Ecto neural progenitor cell (in vitro differentiated cells): ENCODE measurements around the gene PRDX2.

ENCODE experiments used
- DNase-seq: peaks from one replicate; pipeline ENCODE4 v3.0.0-alpha.2; 2018; ENCODE audit warnings: low spot score

PRDX2 gene

DNA sequence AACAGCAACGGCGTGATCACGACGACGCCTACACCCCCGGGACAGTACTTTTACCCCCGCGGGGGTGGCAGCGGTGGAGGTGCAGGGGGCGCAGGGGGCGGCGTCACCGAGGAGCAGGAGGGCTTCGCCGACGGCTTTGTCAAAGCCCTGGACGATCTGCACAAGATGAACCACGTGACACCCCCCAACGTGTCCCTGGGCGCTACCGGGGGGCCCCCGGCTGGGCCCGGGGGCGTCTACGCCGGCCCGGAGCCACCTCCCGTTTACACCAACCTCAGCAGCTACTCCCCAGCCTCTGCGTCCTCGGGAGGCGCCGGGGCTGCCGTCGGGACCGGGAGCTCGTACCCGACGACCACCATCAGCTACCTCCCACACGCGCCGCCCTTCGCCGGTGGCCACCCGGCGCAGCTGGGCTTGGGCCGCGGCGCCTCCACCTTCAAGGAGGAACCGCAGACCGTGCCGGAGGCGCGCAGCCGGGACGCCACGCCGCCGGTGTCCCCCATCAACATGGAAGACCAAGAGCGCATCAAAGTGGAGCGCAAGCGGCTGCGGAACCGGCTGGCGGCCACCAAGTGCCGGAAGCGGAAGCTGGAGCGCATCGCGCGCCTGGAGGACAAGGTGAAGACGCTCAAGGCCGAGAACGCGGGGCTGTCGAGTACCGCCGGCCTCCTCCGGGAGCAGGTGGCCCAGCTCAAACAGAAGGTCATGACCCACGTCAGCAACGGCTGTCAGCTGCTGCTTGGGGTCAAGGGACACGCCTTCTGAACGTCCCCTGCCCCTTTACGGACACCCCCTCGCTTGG is 9.3 kb downstream of the PRDX2 start:
- DNase-seq = peak; percentile 80

DNA sequence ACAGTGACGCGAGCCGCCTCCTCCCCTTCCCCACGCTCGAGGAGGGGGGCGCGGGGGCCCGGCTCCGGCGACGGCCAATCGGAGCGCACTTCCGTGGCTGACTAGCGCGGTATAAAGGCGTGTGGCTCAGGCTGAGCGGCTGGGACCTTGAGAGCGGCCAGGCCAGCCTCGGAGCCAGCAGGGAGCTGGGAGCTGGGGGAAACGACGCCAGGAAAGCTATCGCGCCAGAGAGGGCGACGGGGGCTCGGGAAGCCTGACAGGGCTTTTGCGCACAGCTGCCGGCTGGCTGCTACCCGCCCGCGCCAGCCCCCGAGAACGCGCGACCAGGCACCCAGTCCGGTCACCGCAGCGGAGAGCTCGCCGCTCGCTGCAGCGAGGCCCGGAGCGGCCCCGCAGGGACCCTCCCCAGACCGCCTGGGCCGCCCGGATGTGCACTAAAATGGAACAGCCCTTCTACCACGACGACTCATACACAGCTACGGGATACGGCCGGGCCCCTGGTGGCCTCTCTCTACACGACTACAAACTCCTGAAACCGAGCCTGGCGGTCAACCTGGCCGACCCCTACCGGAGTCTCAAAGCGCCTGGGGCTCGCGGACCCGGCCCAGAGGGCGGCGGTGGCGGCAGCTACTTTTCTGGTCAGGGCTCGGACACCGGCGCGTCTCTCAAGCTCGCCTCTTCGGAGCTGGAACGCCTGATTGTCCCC is 10.1 kb downstream of the PRDX2 start, which contains the start of gene JUNB:
JUNB (plus strand) TSS at position 142 of the 706 bp plus-strand sequence; CDS start at position 428, 286 bp downstream.
- DNase-seq = peak; percentile 93

DNA sequence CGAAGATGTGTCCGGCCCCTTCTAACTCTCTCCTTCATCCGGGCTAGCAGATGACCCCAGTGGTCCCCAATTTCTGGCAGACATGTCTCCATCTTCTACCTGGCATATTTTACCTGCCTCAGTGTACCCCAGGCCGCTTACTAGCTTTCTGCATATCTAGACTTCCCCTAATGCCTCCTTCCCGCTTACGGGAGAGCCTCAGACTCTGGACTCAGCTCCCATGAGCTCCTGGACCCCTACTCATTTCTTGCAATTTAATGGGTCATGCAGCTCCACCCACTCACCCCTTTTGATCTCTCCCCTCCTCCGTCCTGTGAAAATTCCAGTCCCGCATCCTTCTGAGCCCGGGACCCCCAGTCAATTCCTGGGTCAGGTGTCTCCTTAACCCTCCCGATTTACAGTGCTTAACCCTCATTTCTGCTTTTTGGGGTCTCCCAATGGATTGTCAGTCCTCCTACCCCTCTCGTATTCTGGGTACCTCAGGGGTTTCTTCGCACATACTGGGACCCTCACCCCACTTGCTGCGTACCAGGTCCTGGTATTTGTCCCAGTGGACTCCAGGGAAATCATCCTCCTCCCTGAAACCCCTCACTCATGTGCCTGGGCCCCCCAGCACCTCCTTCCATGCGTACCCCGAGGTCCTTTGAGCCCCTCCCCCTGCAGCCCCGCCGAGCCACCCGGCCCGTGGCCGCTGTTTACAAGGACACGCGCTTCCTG is 10.8 kb downstream of the PRDX2 start:
- DNase-seq = no peak

DNA sequence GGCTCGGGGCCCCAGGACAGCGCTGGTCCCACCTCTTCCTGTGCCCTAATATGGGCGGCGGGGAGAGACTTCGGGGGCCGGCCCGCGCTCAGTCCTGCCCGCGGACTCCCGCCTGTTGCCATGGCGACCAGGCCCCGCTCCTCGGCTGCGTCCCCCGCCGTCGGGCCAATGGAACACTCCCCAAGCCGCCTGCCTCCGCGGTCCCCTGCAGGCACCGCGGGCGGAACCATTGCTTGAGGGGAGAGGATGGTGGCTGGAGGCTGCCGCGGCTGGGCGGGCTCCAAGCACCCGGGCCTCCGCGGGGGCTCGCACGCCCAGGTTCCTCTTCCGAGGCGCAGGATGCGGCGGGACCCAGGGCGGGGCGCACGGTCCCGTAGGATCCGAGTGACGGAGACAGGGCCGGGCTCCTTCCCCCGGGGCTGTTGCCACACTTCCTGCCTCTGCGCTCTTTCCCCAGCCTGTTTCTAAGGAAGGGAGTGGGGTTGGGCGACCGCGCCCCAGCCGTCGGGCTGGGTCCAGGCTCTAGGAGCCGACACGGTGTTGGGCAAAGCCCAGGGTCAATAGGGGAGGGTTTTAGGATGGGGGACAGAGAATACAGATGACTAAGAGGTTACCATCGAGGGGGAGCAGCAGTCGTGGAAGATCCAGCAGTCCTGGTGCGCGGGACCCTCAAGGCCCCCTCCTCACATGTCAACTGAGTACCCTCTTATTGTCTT is 11.5 kb downstream of the PRDX2 start:
- peak; percentile 97 for DNase-seq

DNA sequence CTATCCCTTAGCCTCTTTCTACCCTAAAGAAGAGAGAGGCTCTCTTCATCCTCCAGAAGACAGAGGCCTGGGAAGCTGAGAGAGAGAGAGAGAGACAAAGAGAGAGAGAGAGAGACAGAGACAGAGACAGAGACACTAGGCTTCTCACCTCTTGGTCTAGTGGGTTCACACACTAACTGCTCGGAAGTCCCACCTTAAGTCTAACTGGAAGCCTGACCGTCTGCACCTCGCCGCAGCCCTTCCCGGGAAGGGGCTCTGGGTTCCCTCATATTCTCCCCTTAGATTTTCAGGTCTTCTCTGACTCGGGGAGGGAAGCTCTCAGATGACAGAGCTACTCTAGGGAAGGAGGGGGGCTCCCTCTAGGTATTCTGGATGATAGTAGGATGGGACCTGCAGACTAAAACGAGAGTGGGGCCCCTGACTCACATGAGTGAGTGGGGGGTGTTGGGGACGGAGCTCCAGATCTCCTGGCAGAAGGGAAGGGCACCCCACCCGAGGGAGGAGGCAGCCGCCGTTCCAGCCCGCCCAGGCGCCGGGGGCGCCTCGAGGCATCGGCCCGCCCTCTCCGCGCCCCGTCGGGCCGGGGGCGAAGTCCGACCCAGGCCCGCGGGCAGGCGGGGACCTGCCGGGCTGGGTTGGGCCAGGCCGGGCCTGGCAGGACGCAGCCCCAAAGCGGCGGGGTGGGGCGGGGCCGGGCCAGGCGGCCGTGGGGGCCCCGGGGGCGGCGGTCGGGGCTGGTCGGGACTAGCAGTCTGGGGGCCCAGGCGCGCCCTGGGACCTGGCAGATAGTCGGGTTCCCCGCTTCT is 12.3 kb downstream of the PRDX2 start:
- no peak for DNase-seq

DNA sequence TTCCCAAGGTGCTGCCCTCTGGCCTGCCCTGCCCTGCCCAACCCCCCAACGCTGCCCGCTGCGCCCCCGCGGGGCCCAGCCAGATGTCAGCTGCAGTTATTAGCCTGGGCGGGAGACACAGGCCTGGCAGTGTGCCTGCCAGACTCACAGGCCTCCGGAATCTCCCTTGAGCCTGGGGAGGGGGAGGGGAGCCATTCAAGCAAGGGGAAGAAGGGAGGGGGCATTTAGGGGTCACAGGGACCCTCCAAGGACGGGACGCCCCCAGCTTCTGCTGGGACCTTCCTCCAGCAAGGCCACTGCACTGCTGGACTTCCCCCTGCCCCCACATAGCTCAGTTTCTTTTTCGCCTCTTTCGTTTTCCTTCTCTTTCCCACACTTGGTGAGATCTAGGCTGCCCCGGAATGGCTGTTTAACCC is 12.9 kb downstream of the PRDX2 start:
- DNase-seq = peak; percentile 77

DNA sequence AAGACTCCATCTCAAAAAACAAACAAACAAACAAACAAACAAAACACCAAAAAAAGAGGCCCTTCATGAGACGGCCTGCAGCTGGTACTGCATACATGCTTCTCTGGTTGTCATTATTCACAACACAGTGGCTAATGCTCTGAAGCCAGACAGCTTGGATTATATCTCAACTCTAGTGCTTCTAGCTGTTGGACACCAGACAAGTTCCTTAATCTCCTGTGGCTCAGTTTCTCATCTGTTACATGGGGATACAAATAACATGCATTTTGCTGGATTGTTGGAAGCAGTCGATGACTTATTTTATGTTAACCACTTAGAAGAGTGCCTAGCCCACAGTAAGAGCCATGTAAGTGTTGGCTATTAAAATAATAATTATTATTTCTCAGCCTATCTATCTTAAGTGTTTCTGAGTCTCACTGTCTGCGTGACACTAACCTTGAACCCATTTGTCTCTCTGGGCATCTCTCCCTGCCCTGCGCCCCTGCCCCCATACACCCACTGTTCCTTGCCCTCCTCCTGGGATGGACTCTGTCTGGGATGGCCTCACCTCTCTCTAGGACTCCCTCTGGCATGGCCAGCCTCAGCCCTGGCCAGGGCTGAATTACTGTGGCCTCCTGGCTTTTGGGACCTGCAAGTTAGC is 13.4 kb downstream of the PRDX2 start:
- no peak for DNase-seq

DNA sequence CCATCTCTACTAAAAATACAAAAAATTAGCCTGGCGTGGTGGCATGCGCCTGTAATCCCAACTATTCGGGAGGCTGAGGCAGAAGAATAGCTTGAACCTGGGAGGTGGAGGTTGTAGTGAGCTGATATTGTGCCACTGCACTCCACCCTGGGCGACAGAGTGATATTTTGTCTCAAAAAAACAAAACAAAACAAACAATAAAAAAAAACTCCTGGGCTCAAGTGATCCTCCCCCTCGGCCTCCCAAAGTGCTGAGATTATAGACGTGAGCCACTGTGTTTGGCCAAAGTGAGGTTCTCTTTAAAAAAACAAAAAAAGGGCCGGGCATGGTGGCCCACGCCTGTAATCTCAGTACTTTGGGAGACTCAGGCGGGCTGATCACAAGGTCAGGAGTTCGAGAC is 14.1 kb downstream of the PRDX2 start:
- no peak for DNase-seq

DNA sequence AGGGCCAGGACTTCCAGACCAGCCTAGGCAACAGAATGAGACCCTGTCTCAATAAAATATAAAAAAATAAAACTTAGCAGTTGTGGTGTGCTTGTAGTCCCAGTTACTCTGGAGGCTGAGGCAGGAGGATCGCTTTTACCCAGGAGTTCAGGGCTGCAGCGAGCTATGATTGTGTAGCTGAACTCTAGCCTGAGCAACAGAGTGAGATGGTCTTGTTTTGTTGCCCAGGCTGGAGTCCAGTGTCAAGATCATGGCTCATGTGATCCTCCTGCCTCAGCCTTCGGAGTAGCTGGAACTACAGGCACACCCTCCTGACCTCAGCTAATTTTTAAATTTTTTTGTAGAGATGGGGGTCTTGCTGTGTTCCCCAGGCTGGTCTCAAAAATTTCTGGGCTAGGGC is 14.6 kb downstream of the PRDX2 start:
- DNase-seq = no peak

DNA sequence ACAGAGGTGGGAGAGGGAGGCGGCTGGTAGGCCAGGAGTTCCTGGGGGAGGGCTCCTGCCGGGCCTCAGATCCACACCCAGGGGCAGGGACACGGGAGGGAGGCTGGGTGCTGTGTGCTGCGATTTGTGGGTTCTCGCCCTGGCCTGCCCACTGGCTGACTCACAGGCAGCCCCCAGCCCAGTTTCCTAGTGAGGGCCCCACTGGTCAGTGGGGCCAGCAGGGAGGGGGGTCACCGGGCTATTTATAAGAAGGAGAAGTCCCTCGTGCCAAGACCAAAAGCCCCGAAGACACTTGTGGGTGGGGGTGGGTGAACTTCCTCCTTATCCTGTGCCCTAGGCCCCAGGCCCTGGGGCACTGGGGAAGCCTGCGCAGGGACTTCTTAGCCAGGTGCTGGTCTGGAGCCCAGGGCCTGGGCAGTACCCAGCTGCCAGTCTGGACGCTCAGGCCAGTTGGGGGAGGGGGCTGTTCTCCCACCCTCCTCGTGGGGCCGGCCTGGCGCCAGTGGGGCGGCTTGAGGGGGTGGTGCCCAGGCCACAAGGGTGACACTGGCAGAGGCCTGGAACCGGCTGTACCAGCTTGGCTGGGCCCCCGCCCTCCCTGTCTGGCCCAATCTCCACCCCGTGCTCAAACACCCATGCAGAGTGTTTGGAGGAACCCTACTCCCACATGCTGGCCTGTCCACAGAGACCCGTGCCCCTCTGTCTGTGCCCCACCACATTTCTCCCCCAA is 15.3 kb downstream of the PRDX2 start:
- DNase-seq = no peak

DNA sequence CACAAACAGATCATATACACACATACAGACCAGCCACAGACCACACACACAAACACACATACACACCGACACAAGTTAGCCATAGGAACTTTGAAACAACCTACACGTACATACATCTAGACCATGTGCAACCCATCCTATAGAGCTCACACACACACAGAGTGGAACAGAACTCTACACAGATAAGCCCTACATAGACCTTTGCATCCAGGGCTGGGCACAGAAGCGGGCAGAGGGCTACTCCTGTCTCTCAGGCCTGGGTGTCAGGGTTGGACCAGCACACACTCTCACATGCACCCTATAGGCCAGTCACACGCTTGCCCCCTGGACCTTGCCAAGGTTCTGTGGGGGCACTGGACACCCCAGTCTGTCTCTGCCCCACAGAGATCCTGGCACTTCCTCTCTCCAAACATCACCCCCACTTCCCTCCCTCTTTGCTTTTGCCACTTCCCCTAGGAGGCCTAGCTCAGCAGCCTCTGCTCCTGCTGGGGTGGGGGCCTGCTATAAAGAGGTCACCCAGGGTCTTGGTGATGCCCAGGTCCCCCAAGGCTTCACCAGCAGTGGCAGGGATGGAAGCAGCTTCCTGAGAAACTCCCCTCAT is 16.1 kb downstream of the PRDX2 start:
- no peak for DNase-seq

DNA sequence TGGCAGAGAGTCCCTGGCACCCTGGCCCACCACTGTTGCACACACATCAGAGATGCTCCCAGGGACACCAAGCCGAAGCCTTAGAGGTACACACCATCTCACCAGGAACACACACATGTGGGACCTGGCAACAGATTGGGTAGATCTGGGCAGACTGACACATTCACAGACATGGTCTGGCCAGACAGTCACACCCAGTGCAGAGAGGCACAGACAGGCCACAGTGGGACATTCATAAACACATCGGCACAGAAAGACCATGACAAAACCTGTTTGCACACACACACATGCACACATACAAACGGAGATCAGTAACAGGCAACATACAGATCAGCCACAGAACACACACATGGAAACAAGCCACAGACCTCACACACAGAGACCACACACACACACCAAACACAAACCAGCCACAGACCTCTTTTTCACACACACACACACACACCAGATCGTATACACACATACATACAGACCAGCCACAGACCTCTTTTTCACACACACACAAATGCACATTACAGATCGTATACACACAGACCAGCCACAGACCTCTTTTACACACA is 16.6 kb downstream of the PRDX2 start:
- DNase-seq = no peak

DNA sequence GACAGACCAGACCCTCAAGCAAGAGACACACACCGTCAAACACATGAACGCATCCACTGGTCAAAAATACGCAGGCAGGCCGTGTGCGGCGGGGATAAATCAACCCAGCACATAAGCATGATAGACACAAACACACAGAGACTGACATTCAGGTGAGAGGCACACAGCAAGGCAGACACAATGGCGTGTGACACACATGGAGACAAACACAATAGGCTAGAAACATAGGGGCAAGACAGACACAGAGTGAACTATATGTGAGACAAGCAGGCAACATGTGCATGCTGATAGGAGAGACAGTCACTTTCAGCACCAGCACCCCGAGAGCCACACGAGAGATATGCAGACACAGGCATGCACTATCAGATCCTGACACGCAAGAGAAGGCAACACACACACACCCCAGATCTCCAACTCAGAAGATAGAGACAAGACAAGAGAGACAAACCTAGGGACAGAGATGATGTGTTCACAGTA is 17.2 kb downstream of the PRDX2 start:
- no peak for DNase-seq

DNA sequence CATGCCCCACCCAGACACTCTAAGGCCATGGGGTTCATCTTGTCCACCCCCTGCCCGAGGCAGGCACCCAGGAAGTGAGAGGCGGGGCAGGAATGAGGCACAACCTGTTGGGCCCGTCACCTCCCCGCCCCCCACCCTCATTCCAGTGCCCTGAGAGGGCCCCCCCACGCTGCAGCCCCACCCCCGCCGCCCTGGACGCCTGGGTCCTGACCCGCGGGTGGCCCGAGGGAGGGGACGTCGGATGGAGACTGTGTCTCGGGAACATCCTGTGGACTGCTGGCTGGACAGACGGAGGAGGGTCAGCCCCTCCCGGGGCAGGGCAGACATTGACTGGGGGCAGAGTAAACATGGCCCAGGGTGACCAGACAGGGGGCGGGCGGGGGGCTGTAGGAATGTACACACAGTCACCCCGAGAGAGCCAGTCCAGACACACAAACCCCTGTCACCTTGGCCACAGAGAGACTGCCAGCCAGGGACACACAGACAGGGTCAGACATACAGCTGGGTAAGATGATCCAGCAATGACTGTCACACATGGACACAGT is 17.7 kb downstream of the PRDX2 start:
- DNase-seq = no peak

DNA sequence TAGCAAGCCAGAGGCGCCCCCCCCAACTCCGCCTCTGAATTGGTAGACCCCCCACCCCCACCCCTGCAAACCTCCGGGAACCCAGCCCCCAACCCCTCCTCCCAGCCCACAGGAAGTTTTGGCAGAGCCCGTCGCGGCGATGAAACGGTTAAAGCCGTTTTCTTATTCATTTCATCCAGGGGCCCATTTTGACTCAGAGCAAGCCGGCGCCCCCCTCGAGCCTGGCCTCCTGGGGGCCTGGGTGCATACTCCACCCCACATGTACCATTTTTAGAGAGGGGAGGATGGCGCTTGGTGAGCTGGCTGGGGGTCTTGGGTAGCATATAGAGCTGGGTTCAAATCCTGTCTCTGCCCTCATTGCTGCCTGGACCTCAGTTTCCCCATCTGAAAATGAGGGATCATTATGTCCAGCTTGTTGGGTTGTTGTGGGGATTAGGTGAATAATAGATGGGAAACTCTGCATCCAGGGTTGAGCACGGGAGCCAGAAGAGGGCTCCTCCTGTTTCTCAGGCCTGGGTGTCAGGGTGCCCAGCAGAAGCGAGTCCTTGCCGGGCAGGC is 18.2 kb downstream of the PRDX2 start:
- DNase-seq = no peak

DNA sequence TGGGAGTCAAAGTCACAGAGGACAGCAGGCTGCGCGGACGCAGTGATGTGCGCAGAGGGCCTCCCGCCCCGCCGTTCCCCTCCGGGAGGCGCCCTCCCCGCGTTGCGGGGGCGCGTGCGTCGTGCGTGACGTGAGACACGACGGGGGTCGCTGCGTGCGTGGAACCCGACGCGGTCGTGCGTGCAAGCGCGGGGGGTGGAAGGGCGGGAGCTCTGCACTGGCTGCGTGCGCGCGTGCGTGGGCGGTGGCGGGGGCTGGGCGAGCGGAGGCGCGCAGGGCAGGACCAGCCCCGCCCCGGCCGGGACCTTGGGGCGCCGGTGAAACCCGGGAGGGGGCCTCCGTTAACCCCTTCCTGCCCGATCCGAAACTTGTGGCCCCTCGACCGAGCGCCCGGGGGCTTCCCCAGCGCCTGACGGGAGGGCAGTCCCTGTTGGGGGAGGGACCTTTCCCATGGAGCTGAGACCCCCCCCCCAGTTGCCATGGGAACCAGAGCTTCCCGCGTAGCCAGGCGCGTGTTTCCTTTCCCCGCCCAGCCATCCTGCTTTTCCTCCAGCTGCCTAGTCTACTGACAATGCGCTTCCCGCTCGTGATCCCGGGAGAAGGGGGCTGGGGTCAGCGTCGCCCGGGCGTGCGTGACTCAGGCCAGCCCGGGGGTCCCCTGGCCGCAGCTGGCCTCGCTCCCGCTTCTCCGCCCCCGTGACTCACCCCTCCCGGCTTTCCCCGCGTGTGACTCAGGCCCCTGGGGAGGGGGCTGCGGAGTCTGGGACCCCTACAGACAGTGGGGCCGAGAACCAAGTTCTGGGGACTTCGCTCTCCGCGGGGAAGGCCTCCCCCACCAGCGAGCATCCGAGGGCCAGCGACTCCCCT is 18.9 kb downstream of the PRDX2 start:
- DNase-seq = peak; percentile 79

DNA sequence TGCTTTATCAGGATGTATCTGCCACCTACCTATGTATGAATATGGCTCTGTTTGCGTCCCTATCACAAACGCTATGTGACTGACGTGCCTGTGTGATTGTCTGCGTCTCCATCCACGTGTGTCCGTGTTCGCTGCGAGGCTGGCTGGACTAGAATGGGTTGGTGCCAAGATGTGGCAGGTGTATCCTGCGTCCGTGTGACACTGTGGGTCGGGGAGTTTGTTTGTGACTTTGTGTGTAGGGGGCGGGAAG is 19.5 kb downstream of the PRDX2 start:
- peak; percentile 54 for DNase-seq
